Measurements from ENCODE around the gene TMIGD3. TPM values are rescaled to one million over a fixed set of nuclear protein-coding genes. Genes with fewer than 3 reads are reported as not detected.

TMIGD3 gene
- polyA plus RNA-seq, 1 donor (not counting 4 experiments of a cell fraction or from before 2014, with no cell fraction given), result not detected

GRCh38 chr1:111483876-111484275 is 19.6 kb downstream of the TMIGD3 start:
- Histone ChIP-seq H3K36me3 (ENCODE audit: control insufficient read depth in 2 of 2, extremely low read depth in 1 of 2, insufficient read depth in 2 of 2, low read length in 2 of 2) (no peaks in the 10 kb centered on the region), H3K9me1 (ENCODE audit: control insufficient read depth, extremely low read depth, insufficient read depth, low read length) (no peaks in the 10 kb centered on the region), H4K20me1 (ENCODE audit: control insufficient read depth, extremely low read depth, insufficient read depth, low read length) (no peaks in the 10 kb centered on the region), H3K9ac (ENCODE audit: control insufficient read depth, extremely low read depth, insufficient read depth, low read length) (no peak overlapping the region), H3K27ac (ENCODE audit: control insufficient read depth, insufficient read depth, low read length) (no peak overlapping the region), H3K4me2 (ENCODE audit: control insufficient read depth, extremely low read depth, insufficient read depth, low read depth, low read length) (no peak overlapping the region), H2AFZ (ENCODE audit: control insufficient read depth, low read length) (no peak overlapping the region), H3K79me2 (ENCODE audit: control insufficient read depth, insufficient read depth, low read length) (no peaks in the 10 kb centered on the region), H3K4me1 (ENCODE audit: control insufficient read depth, extremely low read depth, insufficient read depth, low read length) (no peaks in the 10 kb centered on the region), H3K9me3 (ENCODE audit: control insufficient read depth, low read depth, low read length) (no peaks in the 10 kb centered on the region), H3K4me3 (ENCODE audit: control insufficient read depth in 2 of 3, extremely low read depth in 1 of 3, insufficient read depth in 2 of 3, low read depth in 1 of 3, low read length in 3 of 3) (no peak overlapping the region), H3K27me3 (ENCODE audit: control insufficient read depth, extremely low read depth, insufficient read depth, low read length) (peaks cover 6% of the 10 kb centered on the region)
- FAIRE-seq, result no peak
- no peak for DNase-seq (ENCODE audit: low read depth, low spot score)
- dilution Hi-C loops (cut with MboI; ENCODE audit: extremely low pct_ligation_motif_present, low sequenced_read_pairs), result no loop called here
- no peak for TF ChIP-seq CTCF (optimal IDR thresholded peaks at IDR 0.05 in 1 of 3, IDR thresholded peaks at IDR 0.05 in 1 of 3, conservative IDR thresholded peaks at IDR 0.05 in 1 of 3; ENCODE audit: extremely low read depth in 1 of 3, insufficient read depth in 2 of 3, low read length in 3 of 3)
- TF ChIP-seq EZH2 (IDR thresholded peaks at IDR 0.05; ENCODE audit: low read length), result no peak

GRCh38 chr1:111483166-111483565 is 20.3 kb downstream of the TMIGD3 start:
- no peaks in the 10 kb centered on the region for H4K20me1 ChIP-seq (ENCODE audit: control insufficient read depth, extremely low read depth, insufficient read depth, low read length)
- FAIRE-seq, result no peak
- DNase-seq (ENCODE audit: low read depth, low spot score), result no peak
- no peaks in the 10 kb centered on the region for H3K36me3 ChIP-seq (ENCODE audit: control insufficient read depth in 2 of 2, extremely low read depth in 1 of 2, insufficient read depth in 2 of 2, low read length in 2 of 2)
- no peak overlapping the region for H3K27ac ChIP-seq (ENCODE audit: control insufficient read depth, insufficient read depth, low read length)
- no peak overlapping the region for H3K4me2 ChIP-seq (ENCODE audit: control insufficient read depth, extremely low read depth, insufficient read depth, low read depth, low read length)
- H3K9ac ChIP-seq (ENCODE audit: control insufficient read depth, extremely low read depth, insufficient read depth, low read length), result no peak overlapping the region
- TF ChIP-seq EZH2 (IDR thresholded peaks at IDR 0.05; ENCODE audit: low read length), result no peak
- TF ChIP-seq CTCF (optimal IDR thresholded peaks at IDR 0.05 in 1 of 3, IDR thresholded peaks at IDR 0.05 in 1 of 3, conservative IDR thresholded peaks at IDR 0.05 in 1 of 3; ENCODE audit: extremely low read depth in 1 of 3, insufficient read depth in 2 of 3, low read length in 3 of 3), result no peak
- no peaks in the 10 kb centered on the region for H3K79me2 ChIP-seq (ENCODE audit: control insufficient read depth, insufficient read depth, low read length)
- no peaks in the 10 kb centered on the region for H3K9me1 ChIP-seq (ENCODE audit: control insufficient read depth, extremely low read depth, insufficient read depth, low read length)
- H3K27me3 ChIP-seq (ENCODE audit: control insufficient read depth, extremely low read depth, insufficient read depth, low read length), result no peaks in the 10 kb centered on the region
- dilution Hi-C loops (cut with MboI; ENCODE audit: extremely low pct_ligation_motif_present, low sequenced_read_pairs), result no loop called here
- H3K4me1 ChIP-seq (ENCODE audit: control insufficient read depth, extremely low read depth, insufficient read depth, low read length), result no peaks in the 10 kb centered on the region
- no peak overlapping the region for H3K4me3 ChIP-seq (ENCODE audit: control insufficient read depth in 2 of 3, extremely low read depth in 1 of 3, insufficient read depth in 2 of 3, low read depth in 1 of 3, low read length in 3 of 3)
- no peaks in the 10 kb centered on the region for H3K9me3 ChIP-seq (ENCODE audit: control insufficient read depth, low read depth, low read length)
- no peak overlapping the region for H2AFZ ChIP-seq (ENCODE audit: control insufficient read depth, low read length)
